Measurements from ENCODE around the gene SUCLG2. TPM values are rescaled to one million over a fixed set of nuclear protein-coding genes. Genes with fewer than 3 reads are reported as not detected.

SUCLG2 gene
- total RNA-seq, 1 donor from 2014 or later: 36.3 TPM

- no peaks in the 10 kb centered on the region for H3K27me3 Mint-ChIP-seq (ENCODE audit: low read depth)
- intact Hi-C loops (cut with micrococcal nuclease): no loop called here
- no peak overlapping the region for H3K27ac Mint-ChIP-seq
- H3K4me1 Mint-ChIP-seq (ENCODE audit: low read depth): peaks cover 19% of the 10 kb centered on the region
- DNase-seq (ENCODE audit: low spot score): no peak
- H3K9me3 Mint-ChIP-seq: no peaks in the 10 kb centered on the region
- peaks cover 58% of the 10 kb centered on the region for H3K36me3 Mint-ChIP-seq (ENCODE audit: low read depth)
- H3K4me3 Mint-ChIP-seq (ENCODE audit: low read depth): no peak overlapping the region
These were observed 30.3 kb downstream of the SUCLG2 start for GRCh38 chr3:67624078-67624477.

- no peaks in the 10 kb centered on the region for H3K27me3 Mint-ChIP-seq (ENCODE audit: low read depth)
- DNase-seq (ENCODE audit: low spot score): no peak
- no peaks in the 10 kb centered on the region for H3K9me3 Mint-ChIP-seq
- peaks cover 18% of the 10 kb centered on the region for H3K4me1 Mint-ChIP-seq (ENCODE audit: low read depth)
- H3K27ac Mint-ChIP-seq: no peak overlapping the region
- intact Hi-C loops (cut with micrococcal nuclease): no loop called here
- H3K4me3 Mint-ChIP-seq (ENCODE audit: low read depth): no peak overlapping the region
- peaks cover 54% of the 10 kb centered on the region for H3K36me3 Mint-ChIP-seq (ENCODE audit: low read depth)
These were observed 31.8 kb downstream of the SUCLG2 start for GRCh38 chr3:67622652-67623051.

DNA sequence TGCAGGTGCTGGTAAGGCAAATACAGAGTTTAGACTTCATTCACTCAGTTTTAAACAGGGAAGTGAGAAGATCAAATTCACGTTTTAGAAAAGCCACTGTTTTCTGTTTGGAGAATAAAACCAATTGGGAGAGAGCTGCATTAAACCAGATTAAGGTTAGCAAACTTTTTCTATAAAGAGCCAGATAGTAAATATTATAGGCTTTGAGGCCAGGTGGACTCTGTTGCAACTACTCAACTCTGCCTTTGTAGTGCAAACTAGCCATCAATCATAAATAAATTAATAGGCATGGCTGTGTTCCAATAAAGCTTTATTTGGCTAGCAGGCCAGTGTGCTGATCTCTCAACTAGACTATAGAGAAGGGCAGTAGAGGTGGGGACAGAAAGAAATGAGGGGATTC is 33.5 kb downstream of the SUCLG2 start:
- H3K9me3 Mint-ChIP-seq: no peaks in the 10 kb centered on the region
- DNase-seq (ENCODE audit: low spot score): no peak

DNA sequence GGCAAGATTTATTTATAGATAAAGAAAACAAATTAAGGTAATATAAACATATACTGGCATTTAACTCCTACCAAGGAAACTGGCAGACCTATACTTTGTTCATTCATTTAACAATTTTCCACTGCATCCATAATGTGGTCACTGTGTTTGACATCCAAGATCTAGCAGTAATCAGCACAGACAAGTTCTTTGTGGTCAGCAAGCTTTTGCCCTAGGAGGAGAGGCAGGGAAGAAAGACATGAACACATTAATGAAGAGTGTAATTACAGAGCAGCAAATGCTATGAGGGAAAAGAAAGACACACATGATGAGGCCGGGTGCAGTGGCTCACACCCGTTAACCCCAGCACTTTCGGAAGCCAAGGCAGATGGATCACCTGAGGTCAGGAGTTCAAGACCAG is 34.4 kb downstream of the SUCLG2 start:
- Mint-ChIP-seq H3K9me3 (no peaks in the 10 kb centered on the region), H3K36me3 (ENCODE audit: low read depth) (peaks cover 67% of the 10 kb centered on the region), H3K4me3 (ENCODE audit: low read depth) (no peak overlapping the region), H3K27ac (no peak overlapping the region), H3K4me1 (ENCODE audit: low read depth) (peaks cover 15% of the 10 kb centered on the region), H3K27me3 (ENCODE audit: low read depth) (no peaks in the 10 kb centered on the region)
- intact Hi-C loops (cut with micrococcal nuclease): no loop called here
- DNase-seq (ENCODE audit: low spot score): no peak

More for the DNA sequence above, 33.5 kb downstream of the SUCLG2 start:
- H3K36me3 Mint-ChIP-seq (ENCODE audit: low read depth): peaks cover 63% of the 10 kb centered on the region
- H3K4me1 Mint-ChIP-seq (ENCODE audit: low read depth): peaks cover 18% of the 10 kb centered on the region
- H3K27me3 Mint-ChIP-seq (ENCODE audit: low read depth): no peaks in the 10 kb centered on the region
- no peak overlapping the region for H3K27ac Mint-ChIP-seq
- intact Hi-C loops (cut with micrococcal nuclease): no loop called here
- H3K4me3 Mint-ChIP-seq (ENCODE audit: low read depth): no peak overlapping the region

DNA sequence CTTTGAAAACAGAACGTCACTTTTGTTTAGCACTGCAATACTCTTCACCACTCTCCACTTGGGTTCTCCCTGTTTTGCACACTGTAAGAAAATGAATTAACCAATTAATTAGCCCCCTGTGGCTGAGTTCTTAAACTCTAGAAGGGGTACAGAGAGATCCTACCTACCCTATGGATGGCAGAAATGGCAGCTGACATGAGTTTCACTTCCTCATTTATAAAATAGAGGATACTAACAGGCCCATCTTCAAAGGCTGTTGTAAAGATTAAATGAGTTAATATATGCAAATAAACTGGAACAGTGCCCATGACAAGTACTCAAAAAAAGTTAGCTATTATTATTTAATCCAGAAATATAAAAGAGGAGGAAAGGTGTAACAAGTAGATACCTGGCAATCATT is 36.9 kb downstream of the SUCLG2 start:
- no peak overlapping the region for H3K4me3 Mint-ChIP-seq (ENCODE audit: low read depth)
- peaks cover 67% of the 10 kb centered on the region for H3K36me3 Mint-ChIP-seq (ENCODE audit: low read depth)
- H3K27me3 Mint-ChIP-seq (ENCODE audit: low read depth): no peaks in the 10 kb centered on the region
- DNase-seq (ENCODE audit: low spot score): no peak
- H3K9me3 Mint-ChIP-seq: no peaks in the 10 kb centered on the region
- H3K27ac Mint-ChIP-seq: no peak overlapping the region
- intact Hi-C loops (cut with micrococcal nuclease): no loop called here
- H3K4me1 Mint-ChIP-seq (ENCODE audit: low read depth): peaks cover 6% of the 10 kb centered on the region

DNA sequence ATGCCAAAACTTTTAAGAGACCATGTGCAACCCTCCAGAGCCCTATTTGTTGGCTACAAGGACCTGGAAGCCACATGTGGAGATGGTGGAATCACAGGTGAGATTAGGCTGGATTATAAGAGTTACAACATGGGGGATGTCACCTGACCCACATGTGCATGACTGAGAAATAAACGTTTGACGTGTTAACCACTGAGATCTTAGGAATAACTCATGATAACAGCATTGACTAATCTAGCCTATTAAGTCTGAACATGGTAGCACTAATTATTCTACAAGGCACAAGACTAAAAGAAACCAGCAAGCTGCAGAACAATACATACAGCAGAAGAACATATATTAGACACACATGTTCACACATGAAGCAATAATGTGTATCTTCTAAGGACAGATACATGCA is 38.4 kb downstream of the SUCLG2 start:
- Mint-ChIP-seq H3K4me1 (ENCODE audit: low read depth) (peaks cover 5% of the 10 kb centered on the region), H3K27ac (no peak overlapping the region), H3K4me3 (ENCODE audit: low read depth) (no peak overlapping the region), H3K9me3 (no peaks in the 10 kb centered on the region), H3K36me3 (ENCODE audit: low read depth) (peaks cover 68% of the 10 kb centered on the region), H3K27me3 (ENCODE audit: low read depth) (no peaks in the 10 kb centered on the region)
- DNase-seq (ENCODE audit: low spot score): no peak
- intact Hi-C loops (cut with micrococcal nuclease): no loop called here

- Mint-ChIP-seq H3K27ac (no peak overlapping the region), H3K36me3 (ENCODE audit: low read depth) (peaks cover 71% of the 10 kb centered on the region), H3K4me3 (ENCODE audit: low read depth) (no peak overlapping the region), H3K27me3 (ENCODE audit: low read depth) (no peaks in the 10 kb centered on the region), H3K9me3 (no peaks in the 10 kb centered on the region), H3K4me1 (ENCODE audit: low read depth) (peaks cover 10% of the 10 kb centered on the region)
- DNase-seq (ENCODE audit: low spot score): no peak
- intact Hi-C loops (cut with micrococcal nuclease): no loop called here
These were observed 40.2 kb downstream of the SUCLG2 start for GRCh38 chr3:67614195-67614594.

DNA sequence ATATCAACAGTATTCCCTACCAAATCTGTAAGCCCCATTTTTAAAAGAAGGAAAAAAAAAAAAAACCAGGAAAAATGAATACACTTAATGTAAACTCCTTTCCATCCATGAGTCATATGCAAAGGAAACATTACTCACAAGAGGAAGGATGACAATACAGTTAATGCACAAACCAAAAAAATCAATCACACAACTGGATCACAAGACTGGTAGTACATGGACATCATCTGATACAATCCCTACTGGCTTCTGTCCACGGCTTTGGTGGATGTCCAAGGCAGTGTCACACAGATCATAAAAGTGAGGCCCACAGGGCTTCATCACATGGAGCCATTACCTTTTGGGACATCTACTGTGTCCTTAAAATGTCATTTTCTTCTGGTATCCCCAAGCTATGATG is 44.0 kb downstream of the SUCLG2 start:
- Mint-ChIP-seq H3K4me1 (ENCODE audit: low read depth) (peaks cover 13% of the 10 kb centered on the region), H3K27ac (no peak overlapping the region), H3K27me3 (ENCODE audit: low read depth) (no peaks in the 10 kb centered on the region), H3K9me3 (no peaks in the 10 kb centered on the region), H3K4me3 (ENCODE audit: low read depth) (no peak overlapping the region), H3K36me3 (ENCODE audit: low read depth) (peaks cover 74% of the 10 kb centered on the region)
- DNase-seq (ENCODE audit: low spot score): no peak
- intact Hi-C loops (cut with micrococcal nuclease): no loop called here

DNA sequence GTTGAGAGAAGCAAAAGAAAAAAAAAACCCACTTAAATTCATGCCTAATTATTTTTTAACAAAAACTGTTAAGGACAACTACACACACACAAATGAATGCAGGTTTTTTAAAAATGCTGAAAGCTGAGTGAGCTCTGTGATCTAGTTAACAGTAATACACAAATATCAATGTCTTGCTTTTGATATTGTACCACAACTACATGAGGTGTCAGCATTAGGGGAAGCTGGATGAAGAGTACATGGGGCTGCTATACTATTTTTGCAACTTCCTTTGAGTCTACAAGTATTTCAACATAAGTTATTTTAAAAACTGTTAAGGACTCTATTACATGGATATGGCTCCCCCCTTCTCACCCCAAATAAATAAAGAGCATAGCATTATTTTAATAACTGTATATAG is 44.7 kb downstream of the SUCLG2 start:
- H3K36me3 Mint-ChIP-seq (ENCODE audit: low read depth): peaks cover 74% of the 10 kb centered on the region
- intact Hi-C loops (cut with micrococcal nuclease): no loop called here

GRCh38 chr3:67608034-67608433 is 46.4 kb downstream of the SUCLG2 start:
- Mint-ChIP-seq H3K9me3 (no peaks in the 10 kb centered on the region), H3K27ac (no peak overlapping the region), H3K36me3 (ENCODE audit: low read depth) (peaks cover 74% of the 10 kb centered on the region), H3K4me3 (ENCODE audit: low read depth) (no peak overlapping the region), H3K27me3 (ENCODE audit: low read depth) (no peaks in the 10 kb centered on the region), H3K4me1 (ENCODE audit: low read depth) (peaks cover 25% of the 10 kb centered on the region)
- no peak for DNase-seq (ENCODE audit: low spot score)
- intact Hi-C loops (cut with micrococcal nuclease): no loop called here

More for the DNA sequence above, 44.7 kb downstream of the SUCLG2 start:
- H3K27ac Mint-ChIP-seq: no peak overlapping the region
- H3K27me3 Mint-ChIP-seq (ENCODE audit: low read depth): no peaks in the 10 kb centered on the region
- no peaks in the 10 kb centered on the region for H3K9me3 Mint-ChIP-seq
- no peak overlapping the region for H3K4me3 Mint-ChIP-seq (ENCODE audit: low read depth)
- H3K4me1 Mint-ChIP-seq (ENCODE audit: low read depth): peaks cover 20% of the 10 kb centered on the region
- DNase-seq (ENCODE audit: low spot score): no peak

GRCh38 chr3:67605377-67605776 is 49.0 kb downstream of the SUCLG2 start:
- no peak for DNase-seq (ENCODE audit: low spot score)
- Mint-ChIP-seq H3K9me3 (no peaks in the 10 kb centered on the region), H3K36me3 (ENCODE audit: low read depth) (peaks cover 70% of the 10 kb centered on the region), H3K27me3 (ENCODE audit: low read depth) (no peaks in the 10 kb centered on the region), H3K27ac (peak overlapping the region; percentile 2), H3K4me3 (ENCODE audit: low read depth) (no peak overlapping the region), H3K4me1 (ENCODE audit: low read depth) (peaks cover 32% of the 10 kb centered on the region)
- intact Hi-C loops (cut with micrococcal nuclease): no loop called here

DNA sequence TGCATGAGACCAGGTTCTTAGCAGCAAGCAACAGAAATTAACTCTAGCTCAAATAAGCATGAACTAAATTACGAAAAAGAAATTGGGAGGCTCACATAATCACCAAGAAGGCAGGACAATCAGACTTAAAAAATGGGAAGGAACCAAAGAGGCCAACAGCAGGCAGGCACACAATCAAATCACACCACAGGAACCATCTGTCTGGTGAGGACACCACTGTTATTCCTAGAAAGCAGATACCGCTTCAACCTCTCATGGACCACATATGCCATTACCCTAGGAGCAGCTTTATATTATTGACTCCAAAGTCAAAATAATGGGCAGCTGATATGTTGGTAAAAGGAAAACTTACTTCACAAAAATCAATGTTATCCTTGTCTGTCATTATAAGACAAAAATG is 51.6 kb downstream of the SUCLG2 start:
- H3K4me1 Mint-ChIP-seq (ENCODE audit: low read depth): peaks cover 48% of the 10 kb centered on the region
- peaks cover 64% of the 10 kb centered on the region for H3K36me3 Mint-ChIP-seq (ENCODE audit: low read depth)
- intact Hi-C loops (cut with micrococcal nuclease): loop anchor here (5.0 kb wide), 1 partner anchor 216 kb away; no protein-coding TSS in a partner anchor
- DNase-seq (ENCODE audit: low spot score): no peak
- no peaks in the 10 kb centered on the region for H3K27me3 Mint-ChIP-seq (ENCODE audit: low read depth)
- H3K9me3 Mint-ChIP-seq: no peaks in the 10 kb centered on the region
- no peak overlapping the region for H3K4me3 Mint-ChIP-seq (ENCODE audit: low read depth)
- no peak overlapping the region for H3K27ac Mint-ChIP-seq

- H3K27me3 Mint-ChIP-seq (ENCODE audit: low read depth): no peaks in the 10 kb centered on the region
- H3K36me3 Mint-ChIP-seq (ENCODE audit: low read depth): peaks cover 63% of the 10 kb centered on the region
- H3K4me1 Mint-ChIP-seq (ENCODE audit: low read depth): peaks cover 48% of the 10 kb centered on the region
- intact Hi-C loops (cut with micrococcal nuclease): loop anchor here (5.0 kb wide), 1 partner anchor 215 kb away; no protein-coding TSS in a partner anchor
- peak overlapping the region; percentile 51 for H3K4me3 Mint-ChIP-seq (ENCODE audit: low read depth)
- DNase-seq (ENCODE audit: low spot score): no peak
- H3K9me3 Mint-ChIP-seq: no peaks in the 10 kb centered on the region
- H3K27ac Mint-ChIP-seq: peak overlapping the region; percentile 51
These were observed 52.3 kb downstream of the SUCLG2 start for GRCh38 chr3:67601919-67602608.

All from activated T-helper 2 cell treated with anti-CD3 and anti-CD28 coated beads, Interferon-gamma antibody, Interleukin-2, Interleukin-4, amounts not matched to agents 10 μg/mL and 5 μg/mL and 100 μg/mL, durations not matched to agents 14 hours and 24 hours and 36 hours (primary cell).